Stimulated activated CD8-positive, alpha-beta memory T cell treated with anti-CD3 and anti-CD28 coated beads, Interleukin-4, amount 100 ng/mL, for 48 hours (primary cell): ENCODE data around the gene FOXA1.

Source experiments
- DNase-seq: peaks from one replicate; pipeline ENCODE4 v3.0.0-alpha.2; 2020

Gene FOXA1

GRCh38 chr14:37601865-37602264, 6.8 kb upstream of the FOXA1 start:
- no peak for DNase-seq

GRCh38 chr14:37600880-37601741, 6.1 kb upstream of the FOXA1 start:
- no peak for DNase-seq

- DNase-seq = no peak
These were observed 4.7 kb upstream of the FOXA1 start for GRCh38 chr14:37599507-37600368.

GRCh38 chr14:37598747-37599506, 3.9 kb upstream of the FOXA1 start:
- no peak for DNase-seq

GRCh38 chr14:37597914-37598746, 3.1 kb upstream of the FOXA1 start:
- no peak for DNase-seq

GRCh38 chr14:37597538-37597913, 2.5 kb upstream of the FOXA1 start:
- no peak for DNase-seq

- no peak for DNase-seq
These were observed 1.9 kb upstream of the FOXA1 start for GRCh38 chr14:37596790-37597472.

- peak; percentile 78 for DNase-seq
These were observed 966 bp upstream of the FOXA1 start for GRCh38 chr14:37595809-37596621.

GRCh38 chr14:37594238-37594970, 645 bp downstream of the FOXA1 start:
- peak; percentile 68 for DNase-seq

GRCh38 chr14:37593511-37594237, 1.4 kb downstream of the FOXA1 start:
- DNase-seq = no peak

GRCh38 chr14:37592482-37593408, 2.3 kb downstream of the FOXA1 start:
- no peak for DNase-seq

- DNase-seq = no peak
These were observed 3.0 kb downstream of the FOXA1 start for GRCh38 chr14:37591941-37592481.

- DNase-seq = no peak
These were observed 3.6 kb downstream of the FOXA1 start for GRCh38 chr14:37591311-37591940.

- no peak for DNase-seq
These were observed 4.5 kb downstream of the FOXA1 start for GRCh38 chr14:37590428-37591139.

- no peak for DNase-seq
These were observed 5.2 kb downstream of the FOXA1 start for GRCh38 chr14:37589715-37590427.
